Measurements from ENCODE around the gene GPR161.
A peak's percentile ranks its signal among the peaks of the same experiment; 100 is the strongest.
"Not testable (repeated sequence)": the region's sequence is repeated elsewhere in the genome, so short reads cannot be mapped to it uniquely, and the experiment has no call there.

Gene GPR161

GRCh38 chr1:168136709-168137514, at the start of gene GPR161:
Gene GPR161, minus strand, starts transcription at chr1:168136930. Its CDS starts 32,080 bp downstream, at chr1:168104850.
- no peak for DNase-seq (ENCODE audit: low read depth in 3 of 3)

GRCh38 chr1:168181063-168181720, 44.5 kb upstream of the GPR161 start:
- not testable (repeated sequence) for DNase-seq (ENCODE audit: low read depth in 3 of 3)

- DNase-seq (ENCODE audit: low read depth in 3 of 3), result no peak
Observed at GRCh38 chr1:168180148-168180524, 43.4 kb upstream of the GPR161 start.

GRCh38 chr1:168179438-168180147, 42.9 kb upstream of the GPR161 start:
- DNase-seq (ENCODE audit: low read depth in 3 of 3), result no peak

GRCh38 chr1:168178638-168179437, 42.1 kb upstream of the GPR161 start, which contains the start of gene TIPRL:
Gene TIPRL, plus strand, starts transcription at chr1:168178962. Its CDS starts 116 bp downstream, at chr1:168179078.
- peak; percentile 89 to 90 (median 89) for DNase-seq (ENCODE audit: low read depth in 3 of 3)

GRCh38 chr1:168178227-168178637, 41.5 kb upstream of the GPR161 start:
- no peak for DNase-seq (ENCODE audit: low read depth in 3 of 3)

GRCh38 chr1:168172250-168172915, 35.7 kb upstream of the GPR161 start:
- DNase-seq (ENCODE audit: low read depth in 3 of 3), result no peak

GRCh38 chr1:168170564-168171508, 34.1 kb upstream of the GPR161 start:
- DNase-seq (ENCODE audit: low read depth in 3 of 3), result no peak

- no peak for DNase-seq (ENCODE audit: low read depth in 3 of 3)
Observed at GRCh38 chr1:168167806-168168205, 31.1 kb upstream of the GPR161 start.

GRCh38 chr1:168164771-168165170, 28.0 kb upstream of the GPR161 start:
- no peak for DNase-seq (ENCODE audit: low read depth in 3 of 3)

GRCh38 chr1:168163670-168164069, 26.9 kb upstream of the GPR161 start:
- no peak for DNase-seq (ENCODE audit: low read depth in 3 of 3)

- DNase-seq (ENCODE audit: low read depth in 3 of 3), result no peak
Observed at GRCh38 chr1:168161459-168161858, 24.7 kb upstream of the GPR161 start.

- DNase-seq (ENCODE audit: low read depth in 3 of 3), result no peak
Observed at GRCh38 chr1:168159979-168160378, 23.2 kb upstream of the GPR161 start.

- no peak for DNase-seq (ENCODE audit: low read depth in 3 of 3)
Observed at GRCh38 chr1:168159251-168159650, 22.5 kb upstream of the GPR161 start.

GRCh38 chr1:168157638-168158037, 20.9 kb upstream of the GPR161 start:
- DNase-seq (ENCODE audit: low read depth in 3 of 3), result no peak

- no peak for DNase-seq (ENCODE audit: low read depth in 3 of 3)
Observed at GRCh38 chr1:168155910-168156309, 19.2 kb upstream of the GPR161 start.

- DNase-seq (ENCODE audit: low read depth in 3 of 3), result not testable (repeated sequence)
Observed at GRCh38 chr1:168154707-168155106, 18.0 kb upstream of the GPR161 start.

GRCh38 chr1:168151935-168152334, 15.2 kb upstream of the GPR161 start:
- no peak for DNase-seq (ENCODE audit: low read depth in 3 of 3)

GRCh38 chr1:168150283-168150682, 13.6 kb upstream of the GPR161 start:
- DNase-seq (ENCODE audit: low read depth in 3 of 3), result no peak

- no peak for DNase-seq (ENCODE audit: low read depth in 3 of 3)
Observed at GRCh38 chr1:168148916-168149315, 12.2 kb upstream of the GPR161 start.
